ENCODE measurements around the gene CMTM4.
"Not testable (repeated sequence)": the region's sequence is repeated elsewhere in the genome, so short reads cannot be mapped to it uniquely, and the experiment has no call there.

Gene CMTM4

GRCh38 chr16:66592241-66592640 lies 104.3 kb downstream of the CMTM4 start:
- no peak for DNase-seq (ENCODE audit: low read depth)

GRCh38 chr16:66591018-66591417 lies 105.5 kb downstream of the CMTM4 start:
- no peak for DNase-seq (ENCODE audit: low read depth)

- no peak for DNase-seq (ENCODE audit: low read depth)
Measured at GRCh38 chr16:66590322-66590721, 106.2 kb downstream of the CMTM4 start.

- DNase-seq (ENCODE audit: low read depth), result no peak
Measured at GRCh38 chr16:66588981-66589713, 107.4 kb downstream of the CMTM4 start.

- DNase-seq (ENCODE audit: low read depth), result no peak
Measured at GRCh38 chr16:66587881-66588600, 108.5 kb downstream of the CMTM4 start.

GRCh38 chr16:66585481-66586239 lies 110.9 kb downstream of the CMTM4 start:
- no peak for DNase-seq (ENCODE audit: low read depth)

GRCh38 chr16:66581246-66581952 lies 115.1 kb downstream of the CMTM4 start:
- DNase-seq (ENCODE audit: low read depth), result no peak

- peak; percentile 76 for DNase-seq (ENCODE audit: low read depth)
Measured at GRCh38 chr16:66580605-66581209, 115.8 kb downstream of the CMTM4 start.

- DNase-seq (ENCODE audit: low read depth), result no peak
Measured at GRCh38 chr16:66578651-66579531, 117.7 kb downstream of the CMTM4 start, which contains the start of gene CMTM2. Gene CMTM2 (plus strand): TSS chr16:66579463. CDS start chr16:66579608, 145 bp downstream.

- DNase-seq (ENCODE audit: low read depth), result peak; percentile 47
Measured at GRCh38 chr16:66576296-66576695, 120.2 kb downstream of the CMTM4 start.

GRCh38 chr16:66575060-66575459 lies 121.5 kb downstream of the CMTM4 start:
- DNase-seq (ENCODE audit: low read depth), result no peak

- no peak for DNase-seq (ENCODE audit: low read depth)
Measured at GRCh38 chr16:66574531-66574930, 122.0 kb downstream of the CMTM4 start.

- DNase-seq (ENCODE audit: low read depth), result no peak
Measured at GRCh38 chr16:66574081-66574480, 122.5 kb downstream of the CMTM4 start.

- DNase-seq (ENCODE audit: low read depth), result no peak
Measured at GRCh38 chr16:66572356-66572755, 124.2 kb downstream of the CMTM4 start.

GRCh38 chr16:66569827-66570405 lies 126.6 kb downstream of the CMTM4 start:
- no peak for DNase-seq (ENCODE audit: low read depth)

- peak; percentile 63 for DNase-seq (ENCODE audit: low read depth)
Measured at GRCh38 chr16:66569131-66569530, 127.4 kb downstream of the CMTM4 start.

- no peak for DNase-seq (ENCODE audit: low read depth)
Measured at GRCh38 chr16:66568355-66568754, 128.2 kb downstream of the CMTM4 start.

GRCh38 chr16:66567270-66567669 lies 129.3 kb downstream of the CMTM4 start:
- DNase-seq (ENCODE audit: low read depth), result not testable (repeated sequence)

- no peak for DNase-seq (ENCODE audit: low read depth)
Measured at GRCh38 chr16:66566051-66566901, 130.3 kb downstream of the CMTM4 start, which contains the start of gene CMTM1. Gene CMTM1 (plus strand): TSS chr16:66566439. CDS start chr16:66566514, 75 bp downstream.
